Sigmoid colon (tissue), 4 donors: ENCODE results near the gene NOTCH1.

Experiments used
- CTCF ChIP-seq, 4 experiments: fragments of 450-650 bp in 3 of 4; fragments of 200-600 bp in 1 of 4; IDR thresholded peaks; one replicate each; pipeline ENCODE4 v1.5.1; 2016 to 2019; ENCODE audit warnings: antibody characterized with exemption in 4 of 4, mild to moderate bottlenecking in 3 of 4, moderate library complexity in 2 of 4
- EP300 ChIP-seq, 4 donors: sonication (generic); formaldehyde crosslinking; IDR thresholded peaks; one replicate each; pipeline ENCODE4 v1.6.1; 2017; ENCODE audit warnings: antibody characterized with exemption in 4 of 4
- POLR2A ChIP-seq, 2 donors: fragments of 450-650 bp; IDR thresholded peaks; one replicate each; pipeline ENCODE4 v1.6.1; 2016; ENCODE audit warnings: antibody characterized with exemption in 2 of 2, mild to moderate bottlenecking in 2 of 2, moderate library complexity in 2 of 2
- POLR2AphosphoS5 ChIP-seq, 4 donors: sonication (generic); formaldehyde crosslinking; IDR thresholded peaks; one replicate each; pipeline ENCODE4 v1.6.1; 2017; ENCODE audit warnings: antibody characterized with exemption in 4 of 4

DNA sequence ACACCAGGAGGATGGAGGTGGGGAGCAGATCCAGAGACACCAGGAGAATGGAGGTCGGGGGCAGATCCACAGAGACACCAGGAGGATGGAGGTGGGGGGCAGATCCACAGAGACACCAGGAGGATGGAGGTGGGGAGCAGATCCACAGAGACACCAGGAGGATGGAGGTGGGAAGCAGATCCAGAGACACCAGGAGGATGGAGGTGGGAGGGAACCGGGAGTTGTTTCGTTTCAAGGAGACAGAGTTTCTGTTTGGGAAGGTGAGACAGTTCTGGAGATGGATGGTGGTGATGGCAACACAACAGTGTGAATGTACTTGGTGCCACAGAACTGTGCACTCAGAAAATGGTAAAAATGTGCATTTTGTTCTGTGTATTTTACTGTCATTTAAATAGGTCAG, 97.2 kb downstream of the NOTCH1 start:
- TF ChIP-seq POLR2A (IDR thresholded peaks at IDR 0.05) (no peak), CTCF (IDR thresholded peaks at IDR 0.05) (no peak), EP300 (IDR thresholded peaks at IDR 0.05) (no peak), POLR2AphosphoS5 (IDR thresholded peaks at IDR 0.05) (no peak)
